Lower leg skin (tissue), 3 donors: ENCODE measurements around the gene ADCY2.

ENCODE experiments used
- CTCF ChIP-seq, 3 donors: fragments of 450-650 bp; IDR thresholded peaks; one replicate each; pipeline ENCODE4 v1.5.1; 2016; ENCODE audit warnings: antibody characterized with exemption in 3 of 3, mild to moderate bottlenecking in 3 of 3, moderate library complexity in 2 of 3
- POLR2A ChIP-seq, 2 donors: fragments of 450-650 bp; IDR thresholded peaks; one replicate each; pipeline ENCODE4 v1.6.1; 2016 to 2017; ENCODE audit warnings: antibody characterized with exemption in 2 of 2, mild to moderate bottlenecking in 1 of 2, moderate library complexity in 1 of 2

GRCh38 chr5:7825630-7826029 lies 429.7 kb downstream of the ADCY2 start:
- TF ChIP-seq CTCF (IDR thresholded peaks at IDR 0.05) (no peak), POLR2A (IDR thresholded peaks at IDR 0.05) (no peak)
